Naive thymus-derived CD4-positive, alpha-beta T cell (primary cell): ENCODE data around the gene SLC4A11. TPM values are rescaled to one million over a fixed set of nuclear protein-coding genes. Genes with fewer than 3 reads are reported as not detected.

Source experiments
- ATAC-seq: fragments of 150-1000 bp; cut with Tn5 transposase; 2 replicates; pipeline ENCODE4 v1.10.0; 2021; ENCODE audit warnings: mild to moderate bottlenecking, moderate library complexity
- CTCF ChIA-PET: fragments of 350-600 bp; sonication (Branson Sonifier 250); formaldehyde crosslinking; loops from one replicate; lab custom pipeline; 2021; ENCODE audit warnings: antibody characterized with exemption; lab: Charles Lee
- POLR2A ChIA-PET: fragments of 350-600 bp; sonication (Branson Sonifier 250); formaldehyde crosslinking; loops from one replicate; lab custom pipeline; 2021; ENCODE audit warnings: antibody characterized with exemption, inconsistent platforms; lab: Charles Lee
- DNase-seq, 9 donors: peaks; one replicate each; pipeline versions ENCODE4 v3.0.0 to v3.0.0-alpha.2; 2020 to 2022; ENCODE audit warnings: mixed read lengths in 1 of 9
- H3K27ac ChIP-seq: one replicate; pipeline ENCODE4 v1.7.0; 2013; ENCODE audit warnings: mild to moderate bottlenecking, low read depth, low read length, moderate library complexity
- H3K27me3 ChIP-seq, 2 donors: one replicate each; pipeline ENCODE4 v1.7.0; 2013; ENCODE audit warnings: low read length in 2 of 2, mild to moderate bottlenecking in 2 of 2, moderate library complexity in 2 of 2; ENCODE audit not compliant: control insufficient read depth in 2 of 2, insufficient read depth in 2 of 2
- H3K36me3 ChIP-seq, 3 experiments: 1 replicate in 2 of 3; 2 replicates in 1 of 3; pipeline ENCODE4 v1.7.0; 2013; ENCODE audit warnings: low read length in 3 of 3, mild to moderate bottlenecking in 3 of 3, moderate library complexity in 1 of 3; ENCODE audit not compliant: insufficient read depth in 3 of 3, control insufficient read depth in 2 of 3
- H3K4me1 ChIP-seq, 2 donors: one replicate each; pipeline ENCODE4 v1.7.0; 2013; ENCODE audit warnings: low read length in 2 of 2, mild to moderate bottlenecking in 2 of 2, moderate library complexity in 1 of 2; ENCODE audit not compliant: control insufficient read depth in 2 of 2, insufficient read depth in 2 of 2
- H3K4me3 ChIP-seq: 2 replicates; pipeline ENCODE4 v1.7.0; 2013; ENCODE audit warnings: mild to moderate bottlenecking, low read length
- H3K9me3 ChIP-seq, 3 experiments: 1 replicate in 2 of 3; 2 replicates in 1 of 3; pipeline ENCODE4 v1.7.0; 2013; ENCODE audit warnings: low read length in 3 of 3; ENCODE audit not compliant: control insufficient read depth in 2 of 3
- H3K27ac Mint-ChIP-seq, 9 donors: one replicate each; pipeline ENCODE4 v1.8.0; 2020 to 2022; ENCODE audit warnings: mixed read lengths in 9 of 9, mild to moderate bottlenecking in 8 of 9, moderate library complexity in 5 of 9, inconsistent platforms in 2 of 9
- H3K27me3 Mint-ChIP-seq, 5 donors: one replicate each; pipeline ENCODE4 v1.8.0; 2021 to 2022; ENCODE audit warnings: mixed read lengths in 5 of 5, mild to moderate bottlenecking in 1 of 5
- H3K36me3 Mint-ChIP-seq, 5 donors: one replicate each; pipeline ENCODE4 v1.8.0; 2020 to 2022; ENCODE audit warnings: mixed read lengths in 5 of 5, mild to moderate bottlenecking in 3 of 5, inconsistent platforms in 1 of 5
- H3K4me1 Mint-ChIP-seq, 7 donors: one replicate each; pipeline ENCODE4 v1.8.0; 2020 to 2022; ENCODE audit warnings: mixed read lengths in 7 of 7, mild to moderate bottlenecking in 3 of 7, inconsistent platforms in 1 of 7
- H3K4me3 Mint-ChIP-seq, 10 donors: one replicate each; pipeline ENCODE4 v1.8.0; 2020 to 2022; ENCODE audit warnings: mild to moderate bottlenecking in 10 of 10, mixed read lengths in 10 of 10, moderate library complexity in 6 of 10, inconsistent platforms in 2 of 10
- H3K9me3 Mint-ChIP-seq, 11 donors: one replicate each; pipeline ENCODE4 v1.8.0; 2020 to 2022; ENCODE audit warnings: mixed read lengths in 11 of 11, mild to moderate bottlenecking in 4 of 11, inconsistent platforms in 1 of 11, moderate library complexity in 1 of 11
- intact Hi-C, 2 donors: fragments of 100-400 bp; cut with micrococcal nuclease; formaldehyde crosslinking; loops; one replicate each; pipeline ENCODE4 v1.15.1; 2023
- polyA plus RNA-seq, 2 donors: library from polyadenylated mRNA; unstranded; fragments of 300-500 nt; fragmentation: Illumina TruSeq; gene quantifications; one replicate each; pipeline ENCODE4 v1.2.3, GENCODE V29; 2021
- total RNA-seq, 6 experiments: library from RNA in 5 of 6; stranded (reverse) in 5 of 6; gene quantifications; 1 replicate in 5 of 6; 2 replicates in 1 of 6; pipeline ENCODE4 v1.2.3 and lab custom pipeline; 2021 to 2026

SLC4A11 gene
- total and polyA plus RNA-seq, 7 experiments from 2014 or later, result 0.19 to 1.5 (median 0.93) TPM; not detected in 3

DNA sequence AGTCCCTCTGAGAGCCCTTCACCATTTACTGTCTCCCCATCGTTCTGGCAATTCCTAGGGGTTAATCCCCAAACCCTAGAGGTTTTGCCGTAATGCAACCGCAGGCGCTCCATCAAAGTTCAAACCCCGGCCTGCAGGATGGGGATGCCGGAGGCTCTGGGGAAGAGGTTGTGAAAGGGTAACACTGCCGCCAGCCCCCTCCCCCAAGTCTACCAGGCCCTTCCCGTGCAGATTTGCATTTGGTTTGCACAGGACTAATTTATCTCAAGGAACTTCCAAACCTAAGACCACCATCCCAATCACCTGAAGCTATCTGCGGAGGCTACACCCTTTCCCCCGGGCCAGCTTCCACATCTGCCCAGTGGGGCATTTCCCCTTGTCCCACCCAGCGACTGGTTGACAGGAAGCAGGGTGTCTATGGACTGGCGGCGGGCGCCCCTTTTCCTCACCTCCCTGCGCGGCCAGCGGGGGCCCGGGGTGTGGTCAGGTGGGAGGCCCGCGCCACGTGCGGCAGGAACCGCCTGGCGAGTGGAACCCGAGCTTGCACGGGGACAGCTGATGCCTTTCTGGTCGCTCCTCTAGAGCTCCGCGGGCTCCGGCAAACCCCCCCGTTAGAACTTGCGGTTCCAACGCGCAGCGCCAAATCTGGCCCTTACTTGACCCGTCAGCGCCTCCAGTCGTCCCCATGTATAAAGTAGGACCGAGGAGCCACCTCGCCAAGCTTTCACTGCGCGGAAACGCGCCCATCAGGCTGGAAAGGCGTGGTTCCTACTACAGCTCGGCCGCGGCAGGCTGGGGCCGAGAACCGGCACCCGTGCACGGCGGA, 9.4 kb upstream of the SLC4A11 start:
- Histone ChIP-seq H3K27ac (no peak overlapping the region), H3K4me3 (no peak overlapping the region), H3K9me3 (no peaks in the 10 kb centered on the region), H3K36me3 (no peaks in the 10 kb centered on the region), H3K27me3 (peaks cover 0 to 6% of the 10 kb centered on the region in 2 donors), H3K4me1 (peaks cover 0 to 7% of the 10 kb centered on the region in 2 donors)
- H3K27ac Mint-ChIP-seq, result no peak overlapping the region
- peaks cover 25 to 49% (median 27%) of the 10 kb centered on the region in 5 donors for H3K27me3 Mint-ChIP-seq
- intact Hi-C loops, result no loop called here
- peaks cover 0 to 15% (median 5%) of the 10 kb centered on the region in 5 donors for H3K36me3 Mint-ChIP-seq
- POLR2A ChIA-PET, result no interaction called here
- H3K9me3 Mint-ChIP-seq, result no peaks in the 10 kb centered on the region
- DNase-seq (peak in 1 of 9 donors; percentile 10), ATAC-seq (peak; percentile 58)
- H3K4me3 Mint-ChIP-seq, result peak overlapping the region in 7 of 10 donors; percentile 38 to 71 (median 63)
- H3K4me1 Mint-ChIP-seq, result peaks cover 0 to 4% (median 0%) of the 10 kb centered on the region in 7 donors
- CTCF ChIA-PET, result interaction anchor here (0.6 to 1.5 kb wide), 2 partner anchors 33 to 93 kb away, joined by 4 to 5 read pairs; no protein-coding TSS in a partner anchor

DNA sequence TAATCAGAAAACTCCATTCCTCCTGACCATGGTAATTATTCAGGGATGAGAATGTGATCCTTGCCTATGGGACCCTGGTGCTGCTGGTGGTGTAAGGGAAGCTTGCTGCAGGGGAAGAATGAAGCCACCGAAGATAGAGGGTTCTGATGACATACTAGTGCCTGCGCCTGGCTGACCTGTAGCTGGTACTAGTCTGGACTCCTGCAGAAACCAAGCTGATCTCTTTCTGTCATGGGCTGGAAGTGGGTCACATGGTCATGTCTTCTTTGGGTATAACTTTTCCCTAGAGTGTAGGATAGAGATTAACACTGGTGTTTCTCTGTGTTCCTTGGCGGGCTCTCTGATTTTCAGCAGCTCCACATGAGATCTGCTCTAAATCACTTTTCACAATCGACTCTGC, 8.6 kb upstream of the SLC4A11 start:
- Mint-ChIP-seq H3K4me3 (no peak overlapping the region), H3K27ac (no peak overlapping the region), H3K36me3 (peaks cover 0 to 13% (median 5%) of the 10 kb centered on the region in 5 donors), H3K27me3 (peaks cover 25 to 49% (median 27%) of the 10 kb centered on the region in 5 donors), H3K9me3 (no peaks in the 10 kb centered on the region), H3K4me1 (peaks cover 0 to 4% (median 0%) of the 10 kb centered on the region in 7 donors)
- intact Hi-C loops, result no loop called here
- ATAC-seq (no peak), DNase-seq (no peak)
- ChIA-PET CTCF (interaction anchor here (0.6 to 1.5 kb wide), 2 partner anchors 33 to 92 kb away, joined by 4 to 5 read pairs; no protein-coding TSS in a partner anchor), POLR2A (no interaction called here)
- Histone ChIP-seq H3K4me3 (no peak overlapping the region), H3K4me1 (peaks cover 0 to 7% of the 10 kb centered on the region in 2 donors), H3K36me3 (no peaks in the 10 kb centered on the region), H3K9me3 (no peaks in the 10 kb centered on the region), H3K27me3 (peaks cover 0 to 6% of the 10 kb centered on the region in 2 donors), H3K27ac (no peak overlapping the region)

DNA sequence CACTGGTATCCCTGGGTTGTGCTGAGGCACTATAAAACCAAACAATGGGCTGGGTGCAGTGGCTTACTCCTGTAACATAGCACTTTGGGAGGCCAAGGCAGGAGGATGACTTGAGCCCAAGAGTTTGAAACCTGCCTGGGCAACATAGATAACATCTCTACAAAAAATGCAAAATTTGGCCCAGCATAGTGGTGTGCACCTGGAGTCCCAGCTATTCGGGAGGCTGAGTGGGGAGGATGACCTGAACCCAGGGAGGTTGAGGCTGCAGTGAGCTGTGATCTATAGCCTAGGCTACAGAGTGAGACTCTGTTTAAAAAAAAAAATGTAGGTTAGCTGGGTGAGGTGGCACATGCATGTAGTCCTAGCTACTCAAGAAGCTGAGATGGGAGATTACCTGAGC, 7.7 kb upstream of the SLC4A11 start:
- Mint-ChIP-seq H3K9me3 (no peaks in the 10 kb centered on the region), H3K36me3 (peaks cover 0 to 4% (median 0%) of the 10 kb centered on the region in 5 donors), H3K4me1 (peaks cover 0 to 4% (median 0%) of the 10 kb centered on the region in 7 donors), H3K27me3 (peaks cover 23 to 57% (median 30%) of the 10 kb centered on the region in 5 donors), H3K27ac (no peak overlapping the region), H3K4me3 (no peak overlapping the region)
- Histone ChIP-seq H3K27me3 (peaks cover 0 to 6% of the 10 kb centered on the region in 2 donors), H3K36me3 (no peaks in the 10 kb centered on the region), H3K4me1 (peaks cover 0 to 7% of the 10 kb centered on the region in 2 donors), H3K27ac (no peak overlapping the region), H3K9me3 (no peaks in the 10 kb centered on the region), H3K4me3 (no peak overlapping the region)
- DNase-seq (no peak), ATAC-seq (no peak)
- intact Hi-C loops, result no loop called here
- POLR2A ChIA-PET, result no interaction called here
- CTCF ChIA-PET, result no interaction called here

DNA sequence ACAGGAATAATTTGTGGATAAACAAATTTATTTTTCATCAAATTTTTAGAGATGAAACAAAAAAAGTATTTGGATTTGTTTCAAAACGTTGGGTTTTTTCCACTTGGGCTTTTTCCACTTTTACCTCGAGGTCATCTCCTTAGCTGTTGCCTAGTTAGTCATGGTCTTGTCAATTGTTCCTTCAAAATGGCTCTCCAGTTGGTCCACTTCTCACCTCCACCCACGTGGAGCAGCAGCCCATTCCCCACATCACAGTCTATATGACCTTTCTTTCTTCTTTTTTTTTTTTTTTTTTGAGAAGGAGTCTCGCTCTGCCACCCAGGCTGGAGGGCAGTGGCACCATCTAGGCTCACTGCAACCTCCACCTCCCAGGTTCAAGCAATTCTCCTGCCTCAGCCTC, 6.7 kb upstream of the SLC4A11 start:
- no peaks in the 10 kb centered on the region for H3K36me3 ChIP-seq
- POLR2A ChIA-PET, result no interaction called here
- ATAC-seq, result no peak
- peak overlapping the region in 1 of 10 donors; percentile 25 for H3K4me3 Mint-ChIP-seq
- no peaks in the 10 kb centered on the region for H3K9me3 Mint-ChIP-seq
- no peak for DNase-seq
- H3K27ac ChIP-seq, result no peak overlapping the region
- intact Hi-C loops, result no loop called here
- no peaks in the 10 kb centered on the region for H3K36me3 Mint-ChIP-seq
- H3K9me3 ChIP-seq, result no peaks in the 10 kb centered on the region
- no peak overlapping the region for H3K4me3 ChIP-seq
- CTCF ChIA-PET, result no interaction called here
- no peak overlapping the region for H3K27ac Mint-ChIP-seq
- H3K4me1 Mint-ChIP-seq, result peaks cover 0 to 5% (median 0%) of the 10 kb centered on the region in 7 donors
- peaks cover 0 to 7% of the 10 kb centered on the region in 2 donors for H3K27me3 ChIP-seq
- H3K27me3 Mint-ChIP-seq, result peaks cover 26 to 67% (median 38%) of the 10 kb centered on the region in 5 donors
- H3K4me1 ChIP-seq, result peaks cover 0 to 7% of the 10 kb centered on the region in 2 donors

DNA sequence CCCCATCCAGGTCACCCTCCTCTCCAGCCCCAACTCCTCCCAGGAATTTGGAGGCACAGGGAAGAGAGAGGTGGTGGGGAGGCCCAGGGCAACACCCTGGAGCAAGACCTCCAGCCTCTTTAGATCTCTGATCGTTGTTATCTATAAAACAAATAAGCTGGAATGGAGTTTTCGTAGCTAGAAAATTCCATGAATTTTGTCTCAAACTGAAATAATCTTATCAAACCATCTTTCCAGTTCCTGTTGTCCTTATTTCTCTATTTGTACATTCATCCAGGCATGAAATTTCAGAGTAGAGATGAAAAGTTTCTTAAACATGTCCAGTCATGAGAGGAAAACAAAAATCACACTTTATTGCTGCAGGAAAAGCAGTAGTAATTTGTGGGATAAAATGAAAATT, 6.2 kb upstream of the SLC4A11 start:
- H3K27ac ChIP-seq, result no peak overlapping the region
- Mint-ChIP-seq H3K9me3 (no peaks in the 10 kb centered on the region), H3K27ac (no peak overlapping the region), H3K36me3 (no peaks in the 10 kb centered on the region), H3K4me1 (peaks cover 0 to 5% (median 0%) of the 10 kb centered on the region in 7 donors), H3K4me3 (no peak overlapping the region), H3K27me3 (peaks cover 23 to 68% (median 34%) of the 10 kb centered on the region in 5 donors)
- POLR2A ChIA-PET, result no interaction called here
- no peaks in the 10 kb centered on the region for H3K36me3 ChIP-seq
- ATAC-seq, result no peak
- no peaks in the 10 kb centered on the region for H3K9me3 ChIP-seq
- CTCF ChIA-PET, result no interaction called here
- H3K27me3 ChIP-seq, result peaks cover 0 to 13% of the 10 kb centered on the region in 2 donors
- intact Hi-C loops, result no loop called here
- peaks cover 0 to 8% of the 10 kb centered on the region in 2 donors for H3K4me1 ChIP-seq
- no peak for DNase-seq
- no peak overlapping the region for H3K4me3 ChIP-seq

DNA sequence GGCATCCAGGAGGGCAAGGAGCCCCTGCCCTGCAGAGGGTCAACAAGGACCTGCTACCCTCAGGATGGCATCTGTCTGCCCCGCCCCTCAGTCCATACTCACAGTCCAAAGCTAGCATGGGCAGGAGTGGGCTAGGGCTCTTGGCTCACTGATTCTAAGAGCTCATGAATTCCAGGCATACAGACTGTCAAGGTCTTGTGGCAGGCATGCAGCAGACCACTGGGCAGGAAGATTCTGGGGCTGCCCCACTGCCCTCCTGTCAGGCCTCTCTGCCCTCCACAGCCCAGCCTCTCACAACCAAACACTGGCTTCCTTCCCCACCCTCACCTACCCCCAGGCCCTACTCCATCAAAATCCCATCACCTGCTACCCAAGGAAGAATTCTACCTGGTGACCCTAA, 5.6 kb upstream of the SLC4A11 start:
- Histone ChIP-seq H3K27ac (no peak overlapping the region), H3K4me3 (no peak overlapping the region), H3K27me3 (peaks cover 0 to 18% of the 10 kb centered on the region in 2 donors), H3K9me3 (no peaks in the 10 kb centered on the region), H3K36me3 (no peaks in the 10 kb centered on the region), H3K4me1 (peaks cover 0 to 13% of the 10 kb centered on the region in 2 donors)
- H3K9me3 Mint-ChIP-seq, result no peaks in the 10 kb centered on the region
- H3K4me1 Mint-ChIP-seq, result peaks cover 2 to 9% (median 5%) of the 10 kb centered on the region in 7 donors
- H3K36me3 Mint-ChIP-seq, result no peaks in the 10 kb centered on the region
- DNase-seq (no peak), ATAC-seq (no peak)
- ChIA-PET POLR2A (no interaction called here), CTCF (no interaction called here)
- H3K27ac Mint-ChIP-seq, result no peak overlapping the region
- H3K27me3 Mint-ChIP-seq, result peaks cover 23 to 69% (median 34%) of the 10 kb centered on the region in 5 donors
- intact Hi-C loops, result no loop called here
- H3K4me3 Mint-ChIP-seq, result no peak overlapping the region
